Measurements from ENCODE around the gene PLCB1. TPM values are rescaled to one million over a fixed set of nuclear protein-coding genes. Genes with fewer than 3 reads are reported as not detected.
"Not testable (repeated sequence)": the region's sequence is repeated elsewhere in the genome, so short reads cannot be mapped to it uniquely, and the experiment has no call there.

Gene PLCB1
- total RNA-seq, 1 donor from 2014 or later: 10.8 TPM

- Mint-ChIP-seq H3K4me1 (ENCODE audit: low read depth) (peaks cover 7% of the 10 kb centered on the region), H3K27ac (ENCODE audit: unreplicated experiment) (no peak overlapping the region), H3K36me3 (ENCODE audit: low read depth) (peaks cover 2% of the 10 kb centered on the region), H3K27me3 (ENCODE audit: low read depth) (peaks cover 23% of the 10 kb centered on the region), H3K9me3 (ENCODE audit: low read depth) (no peaks in the 10 kb centered on the region), H3K4me3 (ENCODE audit: unreplicated experiment) (no peak overlapping the region)
- no peak for DNase-seq (ENCODE audit: low spot score)
- no peak for TF ChIP-seq CTCF (IDR thresholded peaks at IDR 0.05)
Observed at GRCh38 chr20:8095648-8096572, 36.2 kb upstream of the PLCB1 start.

- Mint-ChIP-seq H3K27me3 (ENCODE audit: low read depth) (peaks cover 21% of the 10 kb centered on the region), H3K4me3 (ENCODE audit: unreplicated experiment) (no peak overlapping the region), H3K9me3 (ENCODE audit: low read depth) (no peaks in the 10 kb centered on the region), H3K4me1 (ENCODE audit: low read depth) (peaks cover 7% of the 10 kb centered on the region), H3K27ac (ENCODE audit: unreplicated experiment) (no peak overlapping the region), H3K36me3 (ENCODE audit: low read depth) (peaks cover 2% of the 10 kb centered on the region)
- TF ChIP-seq CTCF (IDR thresholded peaks at IDR 0.05): no peak
- no peak for DNase-seq (ENCODE audit: low spot score)
Observed at GRCh38 chr20:8097307-8097706, 34.8 kb upstream of the PLCB1 start.

GRCh38 chr20:8104252-8104651 lies 27.8 kb upstream of the PLCB1 start:
- H3K4me3 Mint-ChIP-seq (ENCODE audit: unreplicated experiment): no peak overlapping the region
- H3K36me3 Mint-ChIP-seq (ENCODE audit: low read depth): peaks cover 8% of the 10 kb centered on the region
- no peak for TF ChIP-seq CTCF (IDR thresholded peaks at IDR 0.05)
- H3K27ac Mint-ChIP-seq (ENCODE audit: unreplicated experiment): no peak overlapping the region
- no peak for DNase-seq (ENCODE audit: low spot score)
- H3K27me3 Mint-ChIP-seq (ENCODE audit: low read depth): peaks cover 25% of the 10 kb centered on the region
- peaks cover 29% of the 10 kb centered on the region for H3K9me3 Mint-ChIP-seq (ENCODE audit: low read depth)
- H3K4me1 Mint-ChIP-seq (ENCODE audit: low read depth): no peaks in the 10 kb centered on the region

GRCh38 chr20:8114612-8115011 lies 17.5 kb upstream of the PLCB1 start:
- DNase-seq (ENCODE audit: low spot score); H3K27me3 Mint-ChIP-seq (ENCODE audit: low read depth); H3K36me3 Mint-ChIP-seq (ENCODE audit: low read depth); H3K9me3 Mint-ChIP-seq (ENCODE audit: low read depth); H3K27ac Mint-ChIP-seq (ENCODE audit: unreplicated experiment); H3K4me1 Mint-ChIP-seq (ENCODE audit: low read depth): not testable (repeated sequence)
- H3K4me3 Mint-ChIP-seq (ENCODE audit: unreplicated experiment): peak overlapping the region; percentile 45

- H3K27ac Mint-ChIP-seq (ENCODE audit: unreplicated experiment): no peak overlapping the region
- H3K27me3 Mint-ChIP-seq (ENCODE audit: low read depth): peaks cover 6% of the 10 kb centered on the region
- H3K4me1 Mint-ChIP-seq (ENCODE audit: low read depth): no peaks in the 10 kb centered on the region
- TF ChIP-seq CTCF (IDR thresholded peaks at IDR 0.05): no peak
- no peak for DNase-seq (ENCODE audit: low spot score)
- H3K9me3 Mint-ChIP-seq (ENCODE audit: low read depth): peaks cover 6% of the 10 kb centered on the region
- no peaks in the 10 kb centered on the region for H3K36me3 Mint-ChIP-seq (ENCODE audit: low read depth)
- no peak overlapping the region for H3K4me3 Mint-ChIP-seq (ENCODE audit: unreplicated experiment)
Observed at GRCh38 chr20:8115436-8115835, 16.6 kb upstream of the PLCB1 start.

Data from chondrocyte (in vitro differentiated cells).